Superior temporal gyrus (tissue), 1 donor: Measurements from ENCODE around the gene GNRHR.

Source experiments
- DNase-seq: peaks from one replicate; pipeline ENCODE4 v3.0.0-alpha.2; 2016; ENCODE audit errors: extremely low spot score

Gene GNRHR

DNA sequence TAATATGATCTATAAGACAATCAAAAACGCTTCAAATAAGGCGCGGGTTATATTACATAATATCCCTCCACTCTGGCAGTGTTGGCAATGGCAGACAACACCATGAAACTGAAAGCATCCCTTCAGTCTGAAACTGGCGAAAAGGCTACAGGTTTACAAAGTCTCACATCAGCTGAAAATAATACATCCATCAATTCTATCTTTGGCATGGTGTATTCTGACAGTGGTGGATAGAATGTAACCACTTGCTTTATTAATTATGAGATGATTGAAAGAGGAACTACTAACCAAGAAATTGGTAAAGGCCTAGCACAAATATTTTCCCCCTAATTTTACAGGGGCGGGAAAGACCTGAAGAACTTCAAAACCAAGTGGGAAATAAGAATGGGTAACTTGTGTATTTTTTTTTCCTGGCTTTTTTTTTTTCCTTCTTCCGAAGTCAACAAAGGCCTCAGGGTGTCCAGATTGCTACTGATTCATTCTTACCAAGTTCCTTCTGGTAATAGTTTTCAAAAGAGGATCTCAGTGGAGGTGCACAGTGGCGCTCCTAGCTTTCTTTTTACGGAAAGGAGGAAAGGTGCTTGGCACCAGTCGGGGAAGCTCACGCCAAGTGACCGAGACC lies 54.0 kb downstream of the GNRHR start:
- peak; percentile 35 for DNase-seq

- DNase-seq, result no peak
Observed at GRCh38 chr4:67699603-67700002, 54.6 kb downstream of the GNRHR start.

DNA sequence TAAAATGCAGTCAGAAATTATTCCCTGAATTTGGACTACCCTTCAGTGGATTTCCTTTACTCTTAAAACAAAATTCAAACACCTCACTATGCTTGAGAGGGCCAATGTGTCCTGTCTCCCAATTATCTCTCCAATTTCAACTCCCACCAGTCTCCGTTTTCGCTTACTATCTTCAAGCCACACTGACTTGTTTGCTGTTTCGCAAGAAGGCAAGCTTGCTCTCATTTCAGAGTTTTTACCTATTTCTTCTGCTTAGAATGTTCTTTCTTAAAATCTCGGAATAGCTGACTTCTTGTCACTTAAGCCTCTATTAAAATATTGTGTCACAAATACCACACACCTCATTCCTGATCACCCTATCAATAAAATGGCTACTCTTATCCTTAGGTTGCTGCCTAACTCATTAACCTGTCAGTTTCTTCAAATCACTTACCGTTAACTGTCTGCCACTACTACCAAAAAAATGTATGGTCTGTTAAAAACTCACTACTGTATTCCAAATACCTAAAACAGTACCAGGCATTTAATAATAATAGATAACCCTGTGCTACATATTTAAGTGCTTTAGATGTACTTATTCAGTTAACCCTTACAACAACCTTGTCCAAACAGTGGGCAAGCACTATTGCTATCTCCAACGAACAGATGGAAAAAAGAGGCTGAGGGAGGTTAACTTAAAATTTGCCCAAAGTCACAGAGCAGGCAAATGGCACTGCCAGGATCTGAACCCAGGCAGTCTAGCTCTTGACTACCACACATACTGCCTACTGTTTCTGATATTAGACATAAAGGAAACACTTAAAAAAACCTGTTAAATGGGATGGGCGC lies 56.1 kb downstream of the GNRHR start:
- no peak for DNase-seq

DNA sequence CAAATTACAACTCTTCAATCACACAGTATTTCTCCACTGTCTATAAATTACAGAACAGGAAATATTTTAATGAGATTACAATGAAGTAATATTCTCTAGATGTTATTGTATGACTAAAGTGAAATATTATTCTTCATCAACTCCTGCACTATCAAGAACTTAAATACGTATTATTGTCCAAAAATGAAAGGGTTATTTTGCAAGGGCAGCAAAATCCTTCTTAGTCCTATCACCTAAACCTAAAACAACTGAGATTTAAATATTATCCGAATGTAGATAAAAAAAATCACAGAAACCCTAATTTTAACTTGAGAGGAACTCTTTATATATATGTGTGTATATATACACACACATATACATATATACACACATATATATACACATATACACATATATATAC lies 58.1 kb downstream of the GNRHR start:
- DNase-seq, result no peak

DNA sequence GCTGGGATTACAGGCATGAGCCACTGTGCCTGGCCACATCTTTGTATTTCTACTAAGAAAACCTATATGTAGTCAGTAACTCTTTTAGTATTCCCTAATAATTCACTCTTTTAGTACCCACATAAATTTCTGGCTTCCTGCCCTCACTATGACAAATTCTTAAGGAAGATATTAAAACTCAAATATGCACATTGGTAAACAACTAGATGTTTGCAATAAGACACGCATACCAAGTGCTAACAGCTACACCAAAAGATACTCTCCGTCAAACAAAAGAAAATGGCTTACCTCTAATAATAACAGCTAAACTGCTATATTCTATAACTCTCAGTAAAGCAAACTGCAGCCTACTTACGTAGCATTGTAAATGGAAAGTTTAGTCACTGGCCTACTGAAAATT lies 59.5 kb downstream of the GNRHR start:
- no peak for DNase-seq

- no peak for DNase-seq
Observed at GRCh38 chr4:67691328-67691727, 62.9 kb downstream of the GNRHR start.
